Karpas-422 (cell line): ENCODE results near the gene LRRC74A. TPM values are rescaled to one million over a fixed set of nuclear protein-coding genes. Genes with fewer than 3 reads are reported as not detected.

Experiments
- DNase-seq: peaks from one replicate; pipeline ENCODE4 v3.0.0-alpha.2; 2015
- H2AFZ ChIP-seq: fragments of 200-600 bp; sonication (generic); 2 replicates; pipeline ENCODE4 v1.6.1; 2014; ENCODE audit warnings: antibody characterized with exemption, low read length, mixed read lengths
- H3K27ac ChIP-seq: fragments of 200-600 bp; sonication (generic); 2 replicates; pipeline ENCODE4 v1.5.1; 2014; ENCODE audit warnings: mild to moderate bottlenecking, low read length, moderate library complexity
- H3K27me3 ChIP-seq: fragments of 200-600 bp; sonication (generic); 2 replicates; pipeline ENCODE4 v1.6.1; 2014; ENCODE audit warnings: low read length, mixed read lengths
- H3K36me3 ChIP-seq: fragments of 200-600 bp; sonication (generic); 2 replicates; pipeline ENCODE4 v1.6.1; 2014; ENCODE audit warnings: low read length, mixed read lengths; ENCODE audit not compliant: insufficient read depth
- H3K4me1 ChIP-seq: fragments of 200-600 bp; sonication (generic); 2 replicates; pipeline ENCODE4 v1.6.1; 2014; ENCODE audit warnings: mild to moderate bottlenecking, low read length, mixed read lengths
- H3K4me2 ChIP-seq: fragments of 200-600 bp; sonication (generic); 2 replicates; pipeline ENCODE4 v1.6.1; 2014; ENCODE audit warnings: low read length, low read depth, mild to moderate bottlenecking; ENCODE audit not compliant: poor library complexity, severe bottlenecking
- H3K4me3 ChIP-seq: fragments of 200-600 bp; sonication (generic); 2 replicates; pipeline ENCODE4 v1.5.1; 2014; ENCODE audit warnings: mild to moderate bottlenecking, antibody characterized with exemption, low read length, mixed read lengths
- H3K79me2 ChIP-seq: fragments of 200-600 bp; sonication (generic); 2 replicates; pipeline ENCODE4 v1.6.1; 2014; ENCODE audit warnings: mild to moderate bottlenecking, low read length, mixed read lengths
- H3K9ac ChIP-seq: fragments of 200-600 bp; sonication (generic); 2 replicates; pipeline ENCODE4 v1.6.0; 2014; ENCODE audit warnings: low read length
- H3K9me2 ChIP-seq: fragments of 200-600 bp; sonication (generic), shearing (Covaris generic); replicated peaks from 2 replicates; pipeline ENCODE4 v1.6.0; 2014; ENCODE audit warnings: mild to moderate bottlenecking, low read length, moderate library complexity; ENCODE audit not compliant: insufficient read depth
- H3K9me3 ChIP-seq: fragments of 300-700, 200-600 bp; sonication (generic); 2 replicates; pipeline ENCODE4 v1.6.1; 2014; ENCODE audit warnings: low read length, mixed read lengths
- H4K20me1 ChIP-seq: fragments of 200-600 bp; sonication (generic); 2 replicates; pipeline ENCODE4 v1.6.1; 2014; ENCODE audit warnings: mild to moderate bottlenecking, antibody characterized with exemption, low read length, low read depth; ENCODE audit not compliant: insufficient read depth
- total RNA-seq: library from RNA; depleted of rRNA; stranded (reverse); fragments of >200 nt; shearing (Covaris generic); gene quantifications from 2 replicates; pipeline ENCODE4 v1.2.3, GENCODE V29; 2014; ENCODE audit warnings: low replicate concordance

LRRC74A gene
- total RNA-seq, 1 experiment from 2014 or later, result not detected

- H3K9me3 ChIP-seq, result no peaks in the 10 kb centered on the region
- H3K9ac ChIP-seq, result no peak overlapping the region
- peaks cover 18% of the 10 kb centered on the region; the same call in 1 of the 2 replicates for H3K79me2 ChIP-seq
- no peaks in the 10 kb centered on the region for H3K4me1 ChIP-seq
- no peak overlapping the region for H3K4me3 ChIP-seq
- peaks cover 30% of the 10 kb centered on the region; the same call in 1 of the 2 replicates for H3K36me3 ChIP-seq
- no peaks in the 10 kb centered on the region for H3K9me2 ChIP-seq
- no peak overlapping the region for H3K27ac ChIP-seq
- no peak overlapping the region for H3K4me2 ChIP-seq
- H4K20me1 ChIP-seq, result no peaks in the 10 kb centered on the region
- no peak overlapping the region for H2AFZ ChIP-seq
- no peak for DNase-seq
- H3K27me3 ChIP-seq, result no peaks in the 10 kb centered on the region
These were observed 33.8 kb upstream of the LRRC74A start for GRCh38 chr14:76792422-76792821.

GRCh38 chr14:76793324-76793723, 32.9 kb upstream of the LRRC74A start:
- H3K36me3 ChIP-seq, result peaks cover 30% of the 10 kb centered on the region; the same call in 1 of the 2 replicates

GRCh38 chr14:76793956-76794355, 32.3 kb upstream of the LRRC74A start:
- Histone ChIP-seq H3K79me2 (peaks cover 18% of the 10 kb centered on the region; the same call in 1 of the 2 replicates), H3K4me3 (no peak overlapping the region), H3K9me2 (no peaks in the 10 kb centered on the region), H3K4me1 (no peaks in the 10 kb centered on the region), H3K27me3 (no peaks in the 10 kb centered on the region), H4K20me1 (no peaks in the 10 kb centered on the region), H3K36me3 (peaks cover 30% of the 10 kb centered on the region; the same call in 1 of the 2 replicates), H3K4me2 (no peak overlapping the region), H2AFZ (no peak overlapping the region), H3K9ac (no peak overlapping the region), H3K27ac (no peak overlapping the region), H3K9me3 (no peaks in the 10 kb centered on the region)
- no peak for DNase-seq

More at GRCh38 chr14:76793324-76793723, 32.9 kb upstream of the LRRC74A start:
- Histone ChIP-seq H3K4me1 (no peaks in the 10 kb centered on the region), H3K79me2 (peaks cover 18% of the 10 kb centered on the region; the same call in 1 of the 2 replicates), H2AFZ (no peak overlapping the region), H3K27me3 (no peaks in the 10 kb centered on the region), H3K27ac (no peak overlapping the region), H3K4me2 (no peak overlapping the region), H4K20me1 (no peaks in the 10 kb centered on the region), H3K9me2 (no peaks in the 10 kb centered on the region), H3K9me3 (no peaks in the 10 kb centered on the region), H3K4me3 (no peak overlapping the region), H3K9ac (no peak overlapping the region)
- DNase-seq, result no peak

GRCh38 chr14:76806446-76806845, 19.8 kb upstream of the LRRC74A start:
- H2AFZ ChIP-seq, result no peak overlapping the region
- H3K36me3 ChIP-seq, result peaks cover 70% of the 10 kb centered on the region
- no peak overlapping the region for H3K4me3 ChIP-seq
- H3K4me2 ChIP-seq, result no peak overlapping the region
- peaks cover 37% of the 10 kb centered on the region for H3K79me2 ChIP-seq
- no peaks in the 10 kb centered on the region for H4K20me1 ChIP-seq
- no peaks in the 10 kb centered on the region for H3K9me2 ChIP-seq
- no peaks in the 10 kb centered on the region for H3K9me3 ChIP-seq
- no peak overlapping the region for H3K27ac ChIP-seq
- H3K4me1 ChIP-seq, result peaks cover 12% of the 10 kb centered on the region
- no peaks in the 10 kb centered on the region for H3K27me3 ChIP-seq
- DNase-seq, result no peak
- no peak overlapping the region for H3K9ac ChIP-seq

- Histone ChIP-seq H3K9ac (no peak overlapping the region), H3K27ac (no peak overlapping the region), H3K4me3 (no peak overlapping the region), H3K79me2 (peaks cover 47% of the 10 kb centered on the region), H3K4me2 (no peak overlapping the region), H3K4me1 (peaks cover 14% of the 10 kb centered on the region), H3K9me2 (no peaks in the 10 kb centered on the region), H2AFZ (no peak overlapping the region), H3K9me3 (no peaks in the 10 kb centered on the region), H3K27me3 (no peaks in the 10 kb centered on the region), H3K36me3 (peaks cover 58% of the 10 kb centered on the region), H4K20me1 (no peaks in the 10 kb centered on the region)
- no peak for DNase-seq
These were observed 18.2 kb upstream of the LRRC74A start for GRCh38 chr14:76808011-76808410.

- no peaks in the 10 kb centered on the region for H3K9me2 ChIP-seq
- H3K27me3 ChIP-seq, result no peaks in the 10 kb centered on the region
- H3K4me1 ChIP-seq, result peaks cover 18% of the 10 kb centered on the region
- H3K9ac ChIP-seq, result no peak overlapping the region
- no peak for DNase-seq
- no peak overlapping the region for H3K4me3 ChIP-seq
- no peak overlapping the region for H3K4me2 ChIP-seq
- H3K79me2 ChIP-seq, result peaks cover 47% of the 10 kb centered on the region
- H3K27ac ChIP-seq, result no peak overlapping the region
- H3K9me3 ChIP-seq, result no peaks in the 10 kb centered on the region
- peaks cover 48% of the 10 kb centered on the region for H3K36me3 ChIP-seq
- no peaks in the 10 kb centered on the region for H4K20me1 ChIP-seq
- no peak overlapping the region for H2AFZ ChIP-seq
These were observed 17.2 kb upstream of the LRRC74A start for GRCh38 chr14:76808990-76809389.

GRCh38 chr14:76810525-76810924, 15.7 kb upstream of the LRRC74A start:
- H3K4me3 ChIP-seq, result peak overlapping the region; percentile 77
- H3K36me3 ChIP-seq, result peaks cover 39% of the 10 kb centered on the region
- peak overlapping the region; percentile 81 for H3K9ac ChIP-seq
- H3K27ac ChIP-seq, result no peak overlapping the region
- peaks cover 44% of the 10 kb centered on the region for H3K79me2 ChIP-seq
- no peak overlapping the region for H2AFZ ChIP-seq
- peak; percentile 43 for DNase-seq
- no peaks in the 10 kb centered on the region for H4K20me1 ChIP-seq
- no peaks in the 10 kb centered on the region for H3K9me3 ChIP-seq
- peak overlapping the region; percentile 92 for H3K4me2 ChIP-seq
- no peaks in the 10 kb centered on the region for H3K9me2 ChIP-seq
- H3K4me1 ChIP-seq, result peaks cover 18% of the 10 kb centered on the region
- H3K27me3 ChIP-seq, result no peaks in the 10 kb centered on the region

GRCh38 chr14:76810953-76811400, 15.2 kb upstream of the LRRC74A start:
- peaks cover 44% of the 10 kb centered on the region for H3K79me2 ChIP-seq
- H3K4me2 ChIP-seq, result peak overlapping the region; percentile 92
- no peaks in the 10 kb centered on the region for H3K9me3 ChIP-seq
- no peak overlapping the region for H3K27ac ChIP-seq
- peaks cover 18% of the 10 kb centered on the region for H3K4me1 ChIP-seq
- H4K20me1 ChIP-seq, result no peaks in the 10 kb centered on the region
- H3K36me3 ChIP-seq, result peaks cover 34% of the 10 kb centered on the region
- H2AFZ ChIP-seq, result no peak overlapping the region
- no peaks in the 10 kb centered on the region for H3K9me2 ChIP-seq
- DNase-seq, result peak; percentile 75
- peak overlapping the region; percentile 81 for H3K9ac ChIP-seq
- peak overlapping the region; percentile 77 for H3K4me3 ChIP-seq
- no peaks in the 10 kb centered on the region for H3K27me3 ChIP-seq
